NOMO-1 treated with DMSO at 0.1 percent for 48 hours (cell line): ENCODE measurements around the gene LONP1.

ENCODE experiments used
- DNase-seq: peaks from one replicate; lab custom pipeline; 2025; ENCODE audit not compliant: unreplicated experiment; lab: John Stamatoyannopoulos, UW

LONP1 gene

GRCh38 chr19:5655412-5655811, 64.5 kb downstream of the LONP1 start:
- no peak for DNase-seq

- no peak for DNase-seq
These were observed 65.0 kb downstream of the LONP1 start for GRCh38 chr19:5654931-5655330.

GRCh38 chr19:5652261-5652660, 67.7 kb downstream of the LONP1 start:
- DNase-seq, result no peak

- no peak for DNase-seq
These were observed 68.6 kb downstream of the LONP1 start for GRCh38 chr19:5651361-5651760.

GRCh38 chr19:5648464-5648863, 71.5 kb downstream of the LONP1 start:
- DNase-seq, result no peak

GRCh38 chr19:5646703-5647102, 73.2 kb downstream of the LONP1 start:
- DNase-seq, result no peak

GRCh38 chr19:5645409-5645808, 74.5 kb downstream of the LONP1 start:
- no peak for DNase-seq

- no peak for DNase-seq
These were observed 75.9 kb downstream of the LONP1 start for GRCh38 chr19:5644037-5644436.

GRCh38 chr19:5643060-5643459, 76.9 kb downstream of the LONP1 start:
- DNase-seq, result no peak

- no peak for DNase-seq
These were observed 77.7 kb downstream of the LONP1 start for GRCh38 chr19:5642204-5642603.
